GM21529 (cell line): ENCODE measurements around the gene ATXN2.
"Not testable (repeated sequence)": the region's sequence is repeated elsewhere in the genome, so short reads cannot be mapped to it uniquely, and the experiment has no call there.

ENCODE experiments used
- ATAC-seq: cut with Tn5 transposase; IDR thresholded peaks from one replicate; pipeline ENCODE4 v1.9.1; 2021; ENCODE audit not compliant: unreplicated experiment

ATXN2 gene

GRCh38 chr12:111406474-111407376, 192.4 kb downstream of the ATXN2 start:
- no peak for ATAC-seq

GRCh38 chr12:111405859-111406473, 193.1 kb downstream of the ATXN2 start, which contains the start of gene SH2B3:
TSS of gene SH2B3 (plus strand) at chr12:111405923. CDS start at chr12:111418146, 12,223 bp downstream.
- peak; percentile 2 for ATAC-seq

- peak; percentile 49 for ATAC-seq
Measured at GRCh38 chr12:111405149-111405858, 193.8 kb downstream of the ATXN2 start.

- peak; percentile 12 for ATAC-seq
Measured at GRCh38 chr12:111404362-111405148, 194.6 kb downstream of the ATXN2 start.

GRCh38 chr12:111402490-111402824, 196.7 kb downstream of the ATXN2 start:
- not testable (repeated sequence) for ATAC-seq
